Activated CD4-positive, alpha-beta T cell treated with anti-CD3 and anti-CD28 coated beads, Interleukin-2, amount 50 U/mL, for 16 hours (primary cell): Measurements from ENCODE around the gene ACIN1.
"Not testable (repeated sequence)": the region's sequence is repeated elsewhere in the genome, so short reads cannot be mapped to it uniquely, and the experiment has no call there.

Source experiments
- DNase-seq: peaks from one replicate; pipeline ENCODE4 v3.0.0-alpha.2; 2020

The ACIN1 gene

GRCh38 chr14:23040100-23040499 lies 54.8 kb downstream of the ACIN1 start:
- no peak for DNase-seq

- no peak for DNase-seq
These were observed 59.4 kb downstream of the ACIN1 start for GRCh38 chr14:23035303-23036144.

GRCh38 chr14:23034498-23035302 lies 60.2 kb downstream of the ACIN1 start, which contains the start of gene PSMB5:
PSMB5 (minus strand) TSS chr14:23034900; CDS start chr14:23034881, 19 bp downstream.
- DNase-seq: peak; percentile 96

GRCh38 chr14:23033801-23034497 lies 61.0 kb downstream of the ACIN1 start:
- DNase-seq: no peak

GRCh38 chr14:23033251-23033727 lies 61.6 kb downstream of the ACIN1 start:
- peak; percentile 9 for DNase-seq

GRCh38 chr14:23030936-23031335 lies 64.0 kb downstream of the ACIN1 start:
- DNase-seq: no peak

- peak; percentile 37 for DNase-seq
These were observed 66.1 kb downstream of the ACIN1 start for GRCh38 chr14:23028799-23029198.

- DNase-seq: no peak
These were observed 69.7 kb downstream of the ACIN1 start for GRCh38 chr14:23025151-23025814.

- DNase-seq: no peak
These were observed 70.3 kb downstream of the ACIN1 start for GRCh38 chr14:23024612-23025075.

GRCh38 chr14:23023795-23024152 lies 71.2 kb downstream of the ACIN1 start:
- DNase-seq: no peak

- DNase-seq: no peak
These were observed 71.7 kb downstream of the ACIN1 start for GRCh38 chr14:23023022-23023794.

GRCh38 chr14:23021889-23022442 lies 73.0 kb downstream of the ACIN1 start:
- DNase-seq: no peak

GRCh38 chr14:23021434-23021833 lies 73.5 kb downstream of the ACIN1 start:
- no peak for DNase-seq

- DNase-seq: no peak
These were observed 74.5 kb downstream of the ACIN1 start for GRCh38 chr14:23020143-23021128.

GRCh38 chr14:23018107-23018506 lies 76.8 kb downstream of the ACIN1 start:
- DNase-seq: no peak

GRCh38 chr14:23017091-23017490 lies 77.8 kb downstream of the ACIN1 start:
- no peak for DNase-seq

GRCh38 chr14:23015618-23016017 lies 79.3 kb downstream of the ACIN1 start:
- DNase-seq: no peak

- not testable (repeated sequence) for DNase-seq
These were observed 81.2 kb downstream of the ACIN1 start for GRCh38 chr14:23013749-23014054.

GRCh38 chr14:23013054-23013748 lies 81.7 kb downstream of the ACIN1 start:
- DNase-seq: no peak
